Body of pancreas (tissue), 4 donors: ENCODE measurements around the gene COX11. TPM values are rescaled to one million over a fixed set of nuclear protein-coding genes. Genes with fewer than 3 reads are reported as not detected.

ENCODE experiments used
- ATAC-seq: fragments of 150-250 bp; one replicate; pipeline ENCODE4 v1.9.1; 2016
- DNase-seq, 4 donors: peaks; one replicate each; pipeline ENCODE4 v3.0.0-alpha.2; 2019
- H3K27ac ChIP-seq, 4 donors: fragments of 200-600 bp; sonication (generic); 1 replicate in 3 of 4; 2 replicates in 1 of 4; pipeline versions ENCODE4 v1.5.1 to v1.6.1; 2016 to 2019; ENCODE audit warnings: mild to moderate bottlenecking in 1 of 4, mixed read lengths in 1 of 4, moderate library complexity in 1 of 4
- H3K27me3 ChIP-seq, 2 donors: fragments of 200-600 bp; sonication (generic); one replicate each; pipeline ENCODE4 v1.6.0; 2016; ENCODE audit warnings: mild to moderate bottlenecking in 1 of 2
- H3K36me3 ChIP-seq, 2 donors: fragments of 200-600 bp; sonication (generic); replicated peaks in 1 of 2; 2 replicates each; pipeline ENCODE4 v1.5.1; 2016; ENCODE audit warnings: low read depth in 2 of 2; ENCODE audit not compliant: insufficient read depth in 1 of 2
- H3K4me1 ChIP-seq: fragments of 200-600 bp; sonication (generic); one replicate; pipeline ENCODE4 v1.6.0; 2016
- H3K4me3 ChIP-seq, 2 donors: fragments of 200-600 bp; sonication (generic); 1 replicate in 1 of 2; 2 replicates in 1 of 2; pipeline ENCODE4 v1.5.1; 2016 to 2019
- H3K9me3 ChIP-seq, 3 donors: fragments of 200-600 bp; sonication (generic); 1 replicate in 2 of 3; 2 replicates in 1 of 3; pipeline ENCODE4 v1.5.1; 2016
- POLR2A ChIP-seq, 3 donors: fragments of 450-650 bp; IDR thresholded peaks; one replicate each; pipeline ENCODE4 v1.6.1; 2016; ENCODE audit warnings: antibody characterized with exemption in 3 of 3, mild to moderate bottlenecking in 2 of 3
- WGBS, 2 donors: methylation state at CpG; one replicate each; pipeline ENCODE4 v1.1.5; 2017; 5-methylcytosine and 5-hydroxymethylcytosine counted together
- intact Hi-C: fragments of 100-400 bp; cut with DNase I; formaldehyde crosslinking; loops from one replicate; pipeline ENCODE4 v1.15.1; 2023
- total RNA-seq, 2 donors: library from RNA; depleted of rRNA; stranded (reverse); fragments of >200 nt; gene quantifications; one replicate each; pipeline ENCODE4 v1.1.0, GENCODE V29; 2016
- TF ChIP-seq, protein P1 (sequence below), 7 experiments: fragments of 450-650 bp in 4 of 7; fragments of 200-600 bp in 3 of 7; sonication (generic) in 3 of 7; IDR thresholded peaks; one replicate each; pipeline ENCODE4 v1.5.1; 2016 to 2019; ENCODE audit warnings: antibody characterized with exemption in 7 of 7

Gene COX11
- total RNA-seq, 2 donors from 2014 or later: 19.8 to 30.1 TPM

DNA sequence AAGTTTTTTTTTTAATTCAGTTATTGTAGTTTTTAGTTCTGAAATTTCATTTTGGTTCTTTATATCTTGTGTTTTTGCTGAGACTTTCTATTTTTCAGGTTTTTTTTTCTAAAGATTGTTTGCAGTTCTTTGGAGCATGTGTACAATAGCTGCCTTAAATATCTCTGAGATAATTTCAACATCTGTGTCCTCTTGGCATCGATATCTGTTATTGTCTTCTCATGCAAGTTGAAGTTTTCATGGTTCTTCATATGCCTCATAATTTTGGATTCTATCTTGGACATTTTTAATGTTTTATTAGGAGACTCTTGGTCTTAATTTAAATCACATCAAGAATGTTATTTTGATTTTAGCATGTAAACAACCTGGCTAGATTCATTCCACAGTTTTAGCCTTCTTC, 22.8 kb downstream of the COX11 start:
- H3K4me3 ChIP-seq: no peak overlapping the region
- intact Hi-C loops: no loop called here
- WGBS, 2 donors: 77 to 94% methylated on average over 1 of the region's 1 CpG

DNA sequence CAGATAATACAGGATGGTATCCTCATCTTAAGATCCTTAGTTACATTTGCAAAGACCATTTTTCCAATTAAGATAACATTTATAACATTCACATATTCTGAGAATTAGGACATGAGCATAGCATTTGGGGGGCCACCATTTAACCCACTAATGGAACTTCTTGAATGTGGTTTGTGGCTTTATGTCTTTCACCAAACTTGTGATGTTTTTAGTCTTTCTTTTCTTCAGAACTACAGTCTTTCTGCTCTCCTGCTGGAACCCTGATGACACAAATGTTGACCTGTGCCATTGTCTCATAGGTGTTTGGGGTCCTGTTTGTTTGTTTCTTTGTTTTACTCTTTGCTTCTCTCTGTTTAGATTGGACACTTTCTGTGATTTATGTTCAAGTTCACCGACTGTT, 23.2 kb downstream of the COX11 start:
- Histone ChIP-seq H3K4me3 (no peak overlapping the region), H3K27ac (no peak overlapping the region), H3K4me1 (no peaks in the 10 kb centered on the region), H3K36me3 (peaks cover 0 to 6% of the 10 kb centered on the region in 2 donors), H3K27me3 (no peaks in the 10 kb centered on the region), H3K9me3 (no peaks in the 10 kb centered on the region)
- no peak for DNase-seq
- TF ChIP-seq POLR2A (IDR thresholded peaks at IDR 0.05): no peak
- TF ChIP-seq, protein P1, sequence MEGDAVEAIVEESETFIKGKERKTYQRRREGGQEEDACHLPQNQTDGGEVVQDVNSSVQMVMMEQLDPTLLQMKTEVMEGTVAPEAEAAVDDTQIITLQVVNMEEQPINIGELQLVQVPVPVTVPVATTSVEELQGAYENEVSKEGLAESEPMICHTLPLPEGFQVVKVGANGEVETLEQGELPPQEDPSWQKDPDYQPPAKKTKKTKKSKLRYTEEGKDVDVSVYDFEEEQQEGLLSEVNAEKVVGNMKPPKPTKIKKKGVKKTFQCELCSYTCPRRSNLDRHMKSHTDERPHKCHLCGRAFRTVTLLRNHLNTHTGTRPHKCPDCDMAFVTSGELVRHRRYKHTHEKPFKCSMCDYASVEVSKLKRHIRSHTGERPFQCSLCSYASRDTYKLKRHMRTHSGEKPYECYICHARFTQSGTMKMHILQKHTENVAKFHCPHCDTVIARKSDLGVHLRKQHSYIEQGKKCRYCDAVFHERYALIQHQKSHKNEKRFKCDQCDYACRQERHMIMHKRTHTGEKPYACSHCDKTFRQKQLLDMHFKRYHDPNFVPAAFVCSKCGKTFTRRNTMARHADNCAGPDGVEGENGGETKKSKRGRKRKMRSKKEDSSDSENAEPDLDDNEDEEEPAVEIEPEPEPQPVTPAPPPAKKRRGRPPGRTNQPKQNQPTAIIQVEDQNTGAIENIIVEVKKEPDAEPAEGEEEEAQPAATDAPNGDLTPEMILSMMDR (IDR thresholded peaks at IDR 0.05): no peak
- 46 to 81% methylated on average over 1 of the region's 1 CpG for WGBS, 2 donors
- ATAC-seq: no peak
- intact Hi-C loops: no loop called here

More for the DNA sequence above, 22.8 kb downstream of the COX11 start:
- Histone ChIP-seq H3K9me3 (no peaks in the 10 kb centered on the region), H3K36me3 (peaks cover 0 to 6% of the 10 kb centered on the region in 2 donors), H3K27ac (no peak overlapping the region), H3K4me1 (no peaks in the 10 kb centered on the region), H3K27me3 (no peaks in the 10 kb centered on the region)
- DNase-seq: no peak
- no peak for ATAC-seq
- TF ChIP-seq, protein P1 (IDR thresholded peaks at IDR 0.05): no peak
- no peak for TF ChIP-seq POLR2A (IDR thresholded peaks at IDR 0.05)

DNA sequence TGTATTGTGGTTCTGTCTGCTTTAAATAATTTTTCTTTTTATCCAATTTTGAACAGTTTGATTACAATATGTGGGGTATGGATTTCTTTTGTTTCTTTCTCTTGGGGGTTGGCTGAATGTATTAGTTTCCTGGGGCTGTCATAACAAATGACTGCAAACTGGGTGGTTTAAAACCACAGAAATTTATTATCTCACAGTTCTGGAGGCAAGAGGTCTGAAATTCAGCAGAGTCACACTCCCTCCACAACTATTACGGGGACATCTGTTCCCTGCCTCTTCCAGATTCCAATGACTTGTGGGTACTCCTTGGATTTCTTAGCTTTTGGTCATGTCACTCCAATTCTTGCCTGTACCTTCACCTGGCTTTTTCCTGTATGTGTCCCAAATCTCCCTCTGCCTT, 23.7 kb downstream of the COX11 start:
- Histone ChIP-seq H3K4me3 (no peak overlapping the region), H3K27me3 (no peaks in the 10 kb centered on the region), H3K36me3 (peaks cover 2 to 6% of the 10 kb centered on the region in 2 donors), H3K9me3 (no peaks in the 10 kb centered on the region), H3K4me1 (no peaks in the 10 kb centered on the region), H3K27ac (no peak overlapping the region)
- 63 to 95% methylated on average over 1 of the region's 1 CpG for WGBS, 2 donors
- ATAC-seq (no peak), DNase-seq (no peak)
- intact Hi-C loops: no loop called here
- no peak for TF ChIP-seq POLR2A (IDR thresholded peaks at IDR 0.05)
- TF ChIP-seq, protein P1 (IDR thresholded peaks at IDR 0.05): no peak

DNA sequence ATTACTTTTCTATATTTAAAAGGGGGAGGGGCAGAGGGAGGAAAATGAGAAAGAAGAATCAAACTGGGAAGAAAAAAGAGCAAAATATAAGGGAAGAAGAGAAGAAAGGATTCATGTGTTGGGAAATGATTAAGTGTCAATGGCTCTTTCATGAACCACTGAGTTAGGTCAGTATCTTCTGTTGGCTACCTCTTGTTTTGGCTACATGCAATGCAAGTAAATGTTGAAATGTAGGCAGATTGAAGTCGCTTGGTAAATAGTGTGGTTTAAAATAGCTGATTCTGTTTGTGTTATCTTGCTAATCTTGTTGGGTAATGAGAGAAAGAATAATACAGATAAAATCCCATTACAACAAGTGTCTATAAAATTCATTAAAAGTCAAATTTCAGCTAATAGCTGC, 27.2 kb downstream of the COX11 start:
- Histone ChIP-seq H3K4me3 (no peak overlapping the region), H3K4me1 (no peaks in the 10 kb centered on the region), H3K27me3 (no peaks in the 10 kb centered on the region), H3K27ac (no peak overlapping the region), H3K9me3 (no peaks in the 10 kb centered on the region), H3K36me3 (peaks cover 0 to 18% of the 10 kb centered on the region in 2 donors)
- intact Hi-C loops: no loop called here
- no peak for TF ChIP-seq POLR2A (IDR thresholded peaks at IDR 0.05)
- TF ChIP-seq, protein P1 (IDR thresholded peaks at IDR 0.05): no peak
- WGBS, 2 donors: 79 to 85% methylated on average over 1 of the region's 1 CpG
- ATAC-seq: no peak
- no peak for DNase-seq

DNA sequence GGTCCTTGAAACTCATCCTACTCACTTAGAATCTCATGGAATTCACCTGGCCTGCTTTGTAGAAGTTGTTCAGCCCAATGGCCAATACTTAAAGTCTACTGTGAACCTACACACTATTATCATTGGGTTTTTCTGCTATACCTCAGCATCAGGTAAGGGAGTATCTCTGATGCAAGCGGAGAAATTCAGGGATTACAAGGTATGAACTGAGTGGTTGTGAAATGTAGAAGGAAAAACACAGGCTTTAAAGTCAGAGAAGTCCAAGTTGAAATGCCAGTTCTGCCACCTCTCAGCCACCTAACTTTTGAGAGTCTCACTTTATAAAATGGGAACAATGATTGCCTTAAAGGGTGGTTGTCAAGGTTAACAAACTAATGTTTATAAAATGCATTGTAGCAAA, 31.0 kb downstream of the COX11 start:
- H3K27ac ChIP-seq: no peak overlapping the region
- no peaks in the 10 kb centered on the region for H3K4me1 ChIP-seq
- no peak for ATAC-seq
- intact Hi-C loops: no loop called here
- H3K9me3 ChIP-seq: no peaks in the 10 kb centered on the region
- WGBS, 2 donors: 95 to 100% methylated on average over 1 of the region's 1 CpG
- peaks cover 4 to 28% of the 10 kb centered on the region in 2 donors for H3K36me3 ChIP-seq
- no peaks in the 10 kb centered on the region for H3K27me3 ChIP-seq
- DNase-seq: no peak
- no peak for TF ChIP-seq POLR2A (IDR thresholded peaks at IDR 0.05)
- TF ChIP-seq, protein P1 (IDR thresholded peaks at IDR 0.05): no peak
- no peak overlapping the region for H3K4me3 ChIP-seq
